Activated CD4-positive, alpha-beta T cell treated with anti-CD3 and anti-CD28 coated beads, Interleukin-2, amount 10 ng/mL, durations not matched to agents 7 days and 5 days (primary cell): ENCODE results near the gene WDR37. TPM values are rescaled to one million over a fixed set of nuclear protein-coding genes. Genes with fewer than 3 reads are reported as not detected.
"Not testable (repeated sequence)": the region's sequence is repeated elsewhere in the genome, so short reads cannot be mapped to it uniquely, and the experiment has no call there.

Experiments
- CTCF ChIA-PET: fragments of 350-600 bp; sonication (Branson Sonifier 250); formaldehyde crosslinking; loops from one replicate; lab custom pipeline; 2021; ENCODE audit warnings: antibody characterized with exemption; lab: Charles Lee
- POLR2A ChIA-PET: fragments of 350-600 bp; sonication (Branson Sonifier 250); formaldehyde crosslinking; loops from one replicate; lab custom pipeline; 2021; ENCODE audit warnings: antibody characterized with exemption; lab: Charles Lee
- DNase-seq: peaks from one replicate; pipeline ENCODE4 v3.0.0-alpha.2; 2020
- H3K27ac Mint-ChIP-seq: one replicate; pipeline ENCODE4 v1.8.0; 2021; ENCODE audit warnings: mild to moderate bottlenecking, moderate library complexity, mixed read lengths
- H3K27me3 Mint-ChIP-seq: one replicate; pipeline ENCODE4 v1.8.0; 2021; ENCODE audit warnings: mixed read lengths
- H3K36me3 Mint-ChIP-seq: one replicate; pipeline ENCODE4 v1.8.0; 2021; ENCODE audit warnings: low read depth, mixed read lengths
- H3K4me1 Mint-ChIP-seq: one replicate; pipeline ENCODE4 v1.8.0; 2021; ENCODE audit warnings: mixed read lengths
- H3K4me3 Mint-ChIP-seq: one replicate; pipeline ENCODE4 v1.8.0; 2021; ENCODE audit warnings: mild to moderate bottlenecking, moderate library complexity, mixed read lengths
- H3K9me3 Mint-ChIP-seq: one replicate; pipeline ENCODE4 v1.8.0; 2021; ENCODE audit warnings: mixed read lengths
- total RNA-seq, 2 experiments: library from RNA; stranded (reverse); gene quantifications; one replicate each; pipeline ENCODE4 v1.2.3, GENCODE V29; 2021

WDR37 gene
- total RNA-seq, 2 experiments from 2014 or later, result 31.9 to 35.0 TPM

DNA sequence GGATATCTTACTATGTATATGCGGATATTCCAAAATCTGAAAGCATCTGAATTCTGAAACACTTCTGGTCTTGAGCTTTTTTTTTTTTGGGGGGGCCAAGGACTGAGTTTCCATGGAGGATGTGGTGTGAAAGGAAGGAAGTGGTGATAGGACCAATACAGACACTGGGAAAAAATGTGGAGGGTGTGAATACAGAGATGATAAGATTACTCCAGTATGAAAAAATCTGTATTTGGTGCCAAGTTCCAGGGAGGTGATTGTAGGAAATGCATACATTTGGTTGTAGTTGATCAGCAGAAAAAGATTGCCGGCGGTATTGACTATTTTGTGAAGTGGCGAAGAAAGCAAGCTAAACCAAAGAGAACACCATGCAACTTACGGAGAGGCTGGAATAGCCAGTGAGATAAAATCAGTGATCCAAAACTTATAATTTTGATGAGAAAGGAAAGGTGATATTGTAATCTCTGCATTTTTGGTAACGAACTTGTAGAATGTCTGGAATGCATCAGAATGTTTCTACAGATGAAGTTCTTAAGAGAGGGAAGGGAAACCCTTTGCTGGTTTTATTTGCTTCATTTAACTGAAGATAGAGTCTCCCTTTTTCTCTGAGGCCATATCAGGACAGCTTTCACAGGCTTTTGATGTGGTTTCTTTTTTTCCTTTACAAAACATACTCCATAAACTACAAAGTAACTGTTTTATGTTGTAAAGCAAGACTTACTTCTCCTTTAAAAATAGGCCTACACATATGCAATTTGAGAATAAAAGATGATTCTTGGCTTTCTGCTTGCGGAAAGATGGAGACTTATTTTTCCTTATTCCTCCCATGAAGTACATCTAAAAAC, 6.0 kb downstream of the WDR37 start:
- H3K9me3 Mint-ChIP-seq, result no peaks in the 10 kb centered on the region
- peaks cover 78% of the 10 kb centered on the region for H3K4me1 Mint-ChIP-seq
- DNase-seq, result no peak
- H3K27me3 Mint-ChIP-seq, result no peaks in the 10 kb centered on the region
- peaks cover 52% of the 10 kb centered on the region for H3K36me3 Mint-ChIP-seq
- POLR2A ChIA-PET, result no interaction called here
- peak overlapping the region; percentile 43 for H3K4me3 Mint-ChIP-seq
- CTCF ChIA-PET, result interaction anchor here (0.8 to 1.0 kb wide), 3 partner anchors 10 to 26 kb away, joined by 3 to 4 read pairs (median 3); no protein-coding TSS in a partner anchor
- peak overlapping the region; percentile 92 for H3K27ac Mint-ChIP-seq

- ChIA-PET POLR2A (no interaction called here), CTCF (interaction anchor here (0.6 kb wide), 2 partner anchors 11 to 120 kb away, joined by 4 to 6 read pairs; no protein-coding TSS in a partner anchor)
- Mint-ChIP-seq H3K4me1 (peaks cover 76% of the 10 kb centered on the region), H3K4me3 (peak overlapping the region; percentile 43), H3K36me3 (peaks cover 47% of the 10 kb centered on the region), H3K27ac (peak overlapping the region; percentile 92), H3K9me3 (no peaks in the 10 kb centered on the region), H3K27me3 (no peaks in the 10 kb centered on the region)
- peak; percentile 26 for DNase-seq
Observed at GRCh38 chr10:1063232-1063865, 7.2 kb downstream of the WDR37 start.

- Mint-ChIP-seq H3K9me3 (no peaks in the 10 kb centered on the region), H3K27ac (no peak overlapping the region), H3K36me3 (peaks cover 39% of the 10 kb centered on the region), H3K4me1 (peaks cover 70% of the 10 kb centered on the region), H3K27me3 (no peaks in the 10 kb centered on the region), H3K4me3 (no peak overlapping the region)
- CTCF ChIA-PET, result interaction anchor here (1.9 kb wide), 1 partner anchor 12 kb away, joined by 4 read pairs; no protein-coding TSS in a partner anchor
- POLR2A ChIA-PET, result no interaction called here
- DNase-seq, result no peak
Observed at GRCh38 chr10:1064964-1065247, 8.7 kb downstream of the WDR37 start.

DNA sequence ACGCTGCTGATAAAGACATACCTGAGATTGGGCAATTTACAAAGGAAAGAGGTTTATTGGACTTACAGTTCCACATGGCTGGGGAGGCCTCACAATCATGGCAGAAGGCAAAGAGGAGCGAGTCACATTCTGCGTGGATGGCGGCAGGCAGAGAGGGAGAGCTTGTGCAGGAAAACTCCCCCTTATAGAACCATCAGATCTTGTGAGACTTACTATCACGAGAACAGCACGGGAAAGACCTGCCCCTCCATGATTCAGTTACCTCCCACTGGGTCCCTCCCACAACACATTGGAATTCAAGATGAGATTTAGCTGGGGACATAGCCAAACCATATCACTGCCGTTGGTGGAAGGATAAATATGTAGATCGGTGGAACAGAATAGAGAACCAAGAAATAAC, 10.5 kb downstream of the WDR37 start:
- H3K27ac Mint-ChIP-seq, H3K4me3 Mint-ChIP-seq, H3K9me3 Mint-ChIP-seq, CTCF ChIA-PET, DNase-seq, H3K27me3 Mint-ChIP-seq, POLR2A ChIA-PET: not testable (repeated sequence)
- H3K36me3 Mint-ChIP-seq, result peaks cover 27% of the 10 kb centered on the region
- peaks cover 53% of the 10 kb centered on the region for H3K4me1 Mint-ChIP-seq

- Mint-ChIP-seq H3K4me1 (peaks cover 33% of the 10 kb centered on the region), H3K9me3 (no peaks in the 10 kb centered on the region), H3K4me3 (no peak overlapping the region), H3K27me3 (no peaks in the 10 kb centered on the region), H3K27ac (no peak overlapping the region), H3K36me3 (peaks cover 27% of the 10 kb centered on the region)
- POLR2A ChIA-PET, result interaction anchor here (0.5 kb wide), 1 partner anchor 133 kb away, joined by 3 read pairs; no protein-coding TSS in a partner anchor
- no peak for DNase-seq
- CTCF ChIA-PET, result interaction anchor here (0.6 to 1.1 kb wide), 3 partner anchors 20 to 89 kb away, joined by 3 to 4 read pairs (median 3); partner anchors contain the start of gene IDI1
Observed at GRCh38 chr10:1068380-1069361, 12.5 kb downstream of the WDR37 start.

GRCh38 chr10:1070919-1071318, 14.7 kb downstream of the WDR37 start:
- Mint-ChIP-seq H3K4me3 (no peak overlapping the region), H3K27me3 (no peaks in the 10 kb centered on the region), H3K27ac (no peak overlapping the region), H3K4me1 (peaks cover 23% of the 10 kb centered on the region), H3K36me3 (peaks cover 22% of the 10 kb centered on the region), H3K9me3 (no peaks in the 10 kb centered on the region)
- no peak for DNase-seq
- POLR2A ChIA-PET, result no interaction called here
- CTCF ChIA-PET, result no interaction called here

DNA sequence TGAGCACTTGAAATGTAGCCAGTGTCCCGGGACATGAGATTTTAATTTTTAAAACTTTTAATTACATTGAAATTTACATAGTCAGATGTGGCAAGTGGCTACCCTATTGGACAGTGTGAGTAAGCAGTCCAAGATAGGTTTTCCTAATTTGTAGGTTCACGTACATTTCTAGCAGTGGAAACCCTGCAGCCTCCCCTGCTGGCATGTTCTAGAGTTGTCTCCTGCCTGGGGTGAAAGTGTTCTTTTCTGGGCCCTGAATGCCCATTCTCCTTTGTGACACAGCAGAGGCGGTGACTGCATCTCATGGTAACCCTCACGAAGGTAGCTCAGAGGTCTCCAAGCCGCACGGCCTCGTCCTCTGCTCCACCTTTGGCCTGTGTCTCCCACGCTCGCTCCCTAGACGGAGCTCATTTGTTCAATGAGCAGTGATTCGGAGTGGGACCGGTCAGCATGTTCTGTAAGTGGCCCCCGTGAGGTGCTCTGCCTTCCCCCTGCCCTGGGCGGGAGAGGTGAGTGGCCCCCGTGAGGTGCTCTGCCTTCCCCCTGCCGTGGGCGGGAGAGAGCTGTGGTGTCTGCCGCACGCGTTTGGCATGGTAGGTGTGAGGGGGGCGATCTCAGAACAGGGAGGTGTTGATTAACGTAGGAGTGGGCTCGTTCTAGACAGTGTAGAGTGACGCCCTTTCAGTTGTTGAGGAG, 18.0 kb downstream of the WDR37 start:
- Mint-ChIP-seq H3K4me1 (peaks cover 8% of the 10 kb centered on the region), H3K9me3 (no peaks in the 10 kb centered on the region), H3K27me3 (no peaks in the 10 kb centered on the region), H3K36me3 (peaks cover 32% of the 10 kb centered on the region), H3K27ac (peak overlapping the region; percentile 2), H3K4me3 (no peak overlapping the region)
- ChIA-PET CTCF (interaction anchor here (0.6 kb wide), 1 partner anchor 11 kb away, joined by 4 read pairs; no protein-coding TSS in a partner anchor), POLR2A (no interaction called here)
- DNase-seq, result no peak

DNA sequence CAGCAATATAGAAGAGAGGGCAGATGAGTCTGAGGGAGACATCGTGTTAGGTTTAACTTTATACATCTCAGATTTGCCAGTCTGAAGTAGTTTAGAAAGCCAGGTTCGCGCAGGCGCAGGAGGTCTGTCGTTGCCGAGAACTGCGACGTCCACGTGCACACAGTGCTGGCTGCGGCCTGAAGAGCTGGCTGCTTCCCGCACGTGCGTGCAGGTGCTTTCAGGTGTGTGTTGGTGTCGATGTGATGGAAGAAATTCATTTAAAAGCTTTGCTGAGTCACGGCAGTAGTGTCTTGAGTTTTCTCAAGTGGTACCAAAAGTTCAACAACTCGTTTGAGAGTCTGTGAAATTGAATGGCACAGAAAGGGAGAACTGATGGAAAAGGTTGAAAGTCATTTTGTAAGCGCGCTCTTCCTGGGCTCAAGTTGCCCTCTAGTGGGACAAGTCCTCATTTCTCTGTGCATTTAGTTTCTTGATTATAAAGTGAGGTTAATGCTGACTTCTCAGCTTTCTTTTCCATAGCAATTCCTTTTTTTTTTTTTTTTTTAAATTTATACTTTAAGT, 18.6 kb downstream of the WDR37 start:
- no peaks in the 10 kb centered on the region for H3K9me3 Mint-ChIP-seq
- no peak for DNase-seq
- peaks cover 35% of the 10 kb centered on the region for H3K36me3 Mint-ChIP-seq
- H3K4me1 Mint-ChIP-seq, result peaks cover 3% of the 10 kb centered on the region
- CTCF ChIA-PET, result interaction anchor here (0.6 to 1.4 kb wide), 3 partner anchors 12 to 45 kb away, joined by 3 to 4 read pairs (median 3); no protein-coding TSS in a partner anchor
- H3K27ac Mint-ChIP-seq, result peak overlapping the region; percentile 2
- POLR2A ChIA-PET, result no interaction called here
- no peak overlapping the region for H3K4me3 Mint-ChIP-seq
- no peaks in the 10 kb centered on the region for H3K27me3 Mint-ChIP-seq

GRCh38 chr10:1078668-1079067, 22.5 kb downstream of the WDR37 start:
- H3K27ac Mint-ChIP-seq, result no peak overlapping the region
- CTCF ChIA-PET, result interaction anchor here (0.6 to 0.7 kb wide), 3 partner anchors 130 to 727 kb away, joined by 3 to 8 read pairs (median 5); no protein-coding TSS in a partner anchor

DNA sequence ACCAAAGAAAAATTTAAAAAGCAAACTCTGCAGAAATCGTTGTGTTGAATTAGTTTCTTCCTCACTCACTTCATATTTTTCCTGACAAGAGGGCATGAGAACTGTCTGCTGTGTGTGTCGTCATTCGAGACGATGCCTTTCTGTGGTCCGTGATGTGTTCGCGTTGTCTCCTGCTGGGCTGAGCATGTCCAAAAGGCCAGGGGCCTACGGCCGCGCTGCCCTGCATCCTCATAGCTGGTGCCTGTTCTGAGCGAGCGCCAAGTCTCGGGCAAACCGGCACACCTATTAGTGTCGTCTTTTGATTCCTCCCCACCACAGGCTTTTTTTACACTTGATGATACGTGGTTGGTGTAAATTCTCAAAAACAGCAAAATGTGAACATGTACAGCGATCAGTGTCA, 27.4 kb downstream of the WDR37 start:
- peaks cover 14% of the 10 kb centered on the region for H3K4me1 Mint-ChIP-seq
- no peak overlapping the region for H3K4me3 Mint-ChIP-seq
- DNase-seq, result no peak
- H3K36me3 Mint-ChIP-seq, result peaks cover 62% of the 10 kb centered on the region
- H3K27me3 Mint-ChIP-seq, result no peaks in the 10 kb centered on the region
- no peaks in the 10 kb centered on the region for H3K9me3 Mint-ChIP-seq
- no peak overlapping the region for H3K27ac Mint-ChIP-seq
- ChIA-PET POLR2A (no interaction called here), CTCF (no interaction called here)

More at GRCh38 chr10:1078668-1079067, 22.5 kb downstream of the WDR37 start:
- no peak for DNase-seq
- Mint-ChIP-seq H3K9me3 (no peaks in the 10 kb centered on the region), H3K4me3 (no peak overlapping the region), H3K36me3 (peaks cover 46% of the 10 kb centered on the region), H3K4me1 (peaks cover 3% of the 10 kb centered on the region), H3K27me3 (no peaks in the 10 kb centered on the region)
- POLR2A ChIA-PET, result interaction anchor here (0.8 kb wide), 1 partner anchor 608 kb away, joined by 4 read pairs; no protein-coding TSS in a partner anchor

GRCh38 chr10:1084011-1084950, 28.1 kb downstream of the WDR37 start:
- Mint-ChIP-seq H3K36me3 (peaks cover 56% of the 10 kb centered on the region), H3K9me3 (no peaks in the 10 kb centered on the region), H3K4me1 (peaks cover 14% of the 10 kb centered on the region), H3K4me3 (no peak overlapping the region), H3K27ac (no peak overlapping the region), H3K27me3 (no peaks in the 10 kb centered on the region)
- ChIA-PET POLR2A (no interaction called here), CTCF (no interaction called here)
- DNase-seq, result no peak
